GM18505 (cell line): ENCODE results near the gene C2orf72.
"Not testable (repeated sequence)": the region's sequence is repeated elsewhere in the genome, so short reads cannot be mapped to it uniquely, and the experiment has no call there.

ENCODE experiments used
- ATAC-seq: cut with Tn5 transposase; IDR thresholded peaks from one replicate; pipeline ENCODE4 v1.9.1; 2021; ENCODE audit not compliant: unreplicated experiment
- POLR2A ChIP-seq: IDR thresholded peaks from 4 replicates; pipeline ENCODE4 v1.6.1; 2011; ENCODE audit warnings: borderline replicate concordance; ENCODE audit not compliant: insufficient read depth, insufficient read length; ENCODE audit errors: extremely low read depth

C2orf72 gene

DNA sequence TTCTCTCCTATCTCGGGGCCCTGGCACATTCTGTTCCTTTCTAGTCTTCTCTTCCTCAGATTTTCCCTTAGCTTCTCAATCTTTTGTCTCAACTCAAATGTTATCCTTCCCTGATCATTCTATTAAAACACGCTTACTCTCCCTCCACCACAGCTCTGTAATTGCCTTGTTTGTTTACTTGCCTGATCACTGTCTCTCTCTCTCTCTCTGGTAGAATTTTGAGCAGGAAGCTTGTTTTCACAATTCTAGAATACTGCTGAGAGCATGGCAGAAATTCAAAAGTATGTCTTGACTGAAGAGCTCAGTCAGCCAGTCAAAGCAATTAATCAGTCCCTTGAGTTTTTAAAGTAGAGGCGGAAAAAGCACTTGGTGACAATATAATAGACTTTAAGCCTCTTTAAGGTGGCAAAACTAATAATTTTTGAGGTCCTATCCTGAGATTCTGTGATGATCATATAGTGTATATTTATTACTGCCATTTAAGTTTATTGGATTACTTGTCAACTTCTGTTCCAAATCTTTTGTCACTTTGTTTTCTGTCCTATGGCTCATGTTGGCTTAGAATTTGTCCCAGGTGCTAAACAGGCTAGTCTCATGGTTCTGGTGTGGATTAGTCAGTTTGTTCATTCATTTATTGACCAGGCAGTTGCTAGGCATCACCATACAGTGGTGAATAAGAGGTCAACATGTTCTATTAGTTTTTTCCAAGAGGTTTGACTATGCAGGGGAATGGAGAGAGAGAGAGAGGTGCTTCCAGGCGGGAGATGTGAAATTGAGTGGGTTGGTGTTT, 21.6 kb downstream of the C2orf72 start:
- ATAC-seq: no peak
- no peak for TF ChIP-seq POLR2A

DNA sequence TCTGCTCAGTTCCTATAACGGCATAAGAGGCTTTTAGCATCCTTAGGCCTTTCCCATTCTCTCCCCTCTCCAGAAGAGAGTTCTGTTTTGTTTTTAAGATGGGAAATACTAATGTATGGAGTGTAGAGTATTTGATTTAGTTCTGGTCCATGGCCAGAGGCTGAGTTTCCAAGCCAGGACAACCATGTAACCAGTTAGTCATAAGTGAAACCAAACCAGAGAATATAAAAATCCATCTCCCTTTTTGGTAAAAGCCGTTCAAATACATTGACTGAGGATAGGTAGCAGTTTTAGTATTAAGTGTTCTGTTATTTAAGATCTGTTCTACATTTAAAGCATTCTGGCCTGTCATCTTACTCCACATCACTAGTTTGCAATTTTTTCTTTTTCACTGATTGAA, 22.4 kb downstream of the C2orf72 start:
- TF ChIP-seq POLR2A: no peak
- ATAC-seq: no peak

DNA sequence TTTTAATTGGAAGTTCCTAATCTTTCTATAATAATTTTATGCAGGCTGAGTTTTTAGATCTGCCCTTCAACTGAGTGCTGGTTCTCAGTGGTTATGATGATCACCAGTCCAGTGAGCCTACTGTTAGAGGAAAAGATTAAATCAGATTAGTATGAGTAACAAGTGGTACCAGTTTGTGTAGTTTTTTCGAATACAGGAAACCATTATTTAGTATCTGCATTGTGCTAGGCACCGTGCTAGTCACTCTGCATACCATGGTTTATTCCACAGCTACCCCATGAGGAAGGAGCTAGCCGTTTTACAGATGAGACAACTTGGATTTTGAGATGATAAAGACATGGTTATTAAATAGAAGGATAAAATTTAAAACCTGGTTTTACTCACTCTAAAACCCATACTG, 25.5 kb downstream of the C2orf72 start:
- TF ChIP-seq POLR2A: no peak

GRCh38 chr2:231063347-231063746, 26.0 kb downstream of the C2orf72 start:
- TF ChIP-seq POLR2A: no peak
- no peak for ATAC-seq

More for the DNA sequence above, 25.5 kb downstream of the C2orf72 start:
- no peak for ATAC-seq

GRCh38 chr2:231065966-231066365, 28.6 kb downstream of the C2orf72 start:
- no peak for TF ChIP-seq POLR2A
- ATAC-seq: no peak

- ATAC-seq: not testable (repeated sequence)
Measured at GRCh38 chr2:231067531-231067930, 30.2 kb downstream of the C2orf72 start.

- no peak for TF ChIP-seq POLR2A
- no peak for ATAC-seq
Measured at GRCh38 chr2:231068525-231069222, 31.4 kb downstream of the C2orf72 start.

GRCh38 chr2:231069379-231070054, 32.2 kb downstream of the C2orf72 start:
- no peak for ATAC-seq
- TF ChIP-seq POLR2A: no peak

GRCh38 chr2:231084565-231084964, 47.2 kb downstream of the C2orf72 start:
- ATAC-seq: no peak

GRCh38 chr2:231088754-231089153, 51.4 kb downstream of the C2orf72 start:
- no peak for TF ChIP-seq POLR2A
- no peak for ATAC-seq

More at GRCh38 chr2:231084565-231084964, 47.2 kb downstream of the C2orf72 start:
- no peak for TF ChIP-seq POLR2A

DNA sequence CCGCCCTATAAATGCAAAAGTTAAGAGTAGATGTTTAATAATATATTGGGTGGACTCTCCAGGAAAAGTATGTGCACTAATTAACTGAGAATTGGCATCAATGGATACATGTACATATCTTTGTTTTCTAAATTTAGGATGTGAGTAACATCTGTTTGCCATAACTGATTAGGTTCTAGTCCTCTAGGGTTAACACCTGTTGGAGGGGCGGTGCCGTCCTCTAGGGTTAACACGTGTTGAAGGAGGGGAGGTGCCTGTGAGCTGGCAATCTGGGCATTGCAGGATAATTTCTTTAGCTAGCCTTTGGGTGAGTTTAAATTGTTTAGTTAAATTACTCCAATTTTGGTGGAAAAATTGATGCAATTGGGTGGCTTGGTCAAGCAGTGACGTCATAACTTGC, 56.6 kb downstream of the C2orf72 start:
- TF ChIP-seq POLR2A: no peak
- no peak for ATAC-seq

GRCh38 chr2:231094736-231095346, 57.5 kb downstream of the C2orf72 start:
- no peak for TF ChIP-seq POLR2A
- ATAC-seq: no peak
